Endothelial cell of umbilical vein (primary cell): ENCODE measurements around the gene FOXK1. TPM values are rescaled to one million over a fixed set of nuclear protein-coding genes. Genes with fewer than 3 reads are reported as not detected.

ENCODE experiments used
- BruUV-seq: library from RNA; stranded (reverse); fragments of 400-500 nt; replicated peaks from 2 replicates; lab custom pipeline; 2021; lab: Mats Ljungman, UMichigan
- CTCF ChIA-PET: fragments of 300-600, 350-600 bp; sonication (Branson Sonifier 250); formaldehyde crosslinking; loops from one replicate; lab custom pipeline; 2021; ENCODE audit warnings: antibody characterized with exemption, inconsistent platforms; lab: Charles Lee
- POLR2A ChIA-PET: fragments of 300-600, 350-600 bp; sonication (Branson Sonifier 250); formaldehyde crosslinking; loops from one replicate; lab custom pipeline; 2021; ENCODE audit warnings: antibody characterized with exemption, inconsistent platforms; lab: Charles Lee
- DNase-seq: peaks from one replicate; pipeline ENCODE4 v3.0.0-alpha.2; 2011; ENCODE audit warnings: low read depth, low spot score
- FAIRE-seq: peaks from 2 replicates; lab custom pipeline; 2011; peaks lifted over from hg19 to GRCh38; lab: Jason Lieb, UNC
- H2AFZ ChIP-seq: 2 replicates; pipeline ENCODE4 v1.6.0; 2012; ENCODE audit warnings: low read depth, low read length, control low read depth, inconsistent platforms
- H3K27ac ChIP-seq: 2 replicates; pipeline ENCODE4 v1.5.1; 2011; ENCODE audit warnings: low read depth, mild to moderate bottlenecking, control low read depth, low read length, moderate library complexity; ENCODE audit not compliant: insufficient read depth
- H3K27me3 ChIP-seq, 2 experiments: 2 replicates each; pipeline versions ENCODE4 v1.6.0 to v1.6.1; 2011; ENCODE audit warnings: low read length in 2 of 2, mixed read lengths in 1 of 2; ENCODE audit not compliant: control insufficient read depth in 2 of 2, insufficient read depth in 2 of 2
- H3K36me3 ChIP-seq, 2 experiments: 2 replicates in 1 of 2; 3 replicates in 1 of 2; pipeline ENCODE4 v1.5.1; 2011; ENCODE audit warnings: low read length in 2 of 2, mild to moderate bottlenecking in 1 of 2, moderate library complexity in 1 of 2; ENCODE audit not compliant: control insufficient read depth in 2 of 2, insufficient read depth in 2 of 2; ENCODE audit errors: extremely low read depth in 1 of 2
- H3K4me1 ChIP-seq: 3 replicates; pipeline ENCODE4 v1.5.1; 2011; ENCODE audit warnings: mild to moderate bottlenecking, low read length; ENCODE audit not compliant: control insufficient read depth, insufficient read depth; ENCODE audit errors: extremely low read depth
- H3K4me2 ChIP-seq: 2 replicates; pipeline ENCODE4 v1.6.1; 2011; ENCODE audit warnings: low read length, control low read depth, mixed read lengths; ENCODE audit not compliant: insufficient read depth
- H3K4me3 ChIP-seq, 3 experiments: fragments of 200-600 bp in 1 of 3; sonication (generic), shearing (Covaris generic) in 1 of 3; replicated peaks in 1 of 3; 2 replicates each; pipeline ENCODE4 v1.5.1; 2011 to 2016; ENCODE audit warnings: control low read depth in 3 of 3, low read length in 3 of 3, mild to moderate bottlenecking in 2 of 3, inconsistent platforms in 1 of 3, low read depth in 1 of 3, moderate library complexity in 1 of 3; ENCODE audit not compliant: insufficient read depth in 1 of 3
- H3K79me2 ChIP-seq: 2 replicates; pipeline ENCODE4 v1.6.0; 2012; ENCODE audit warnings: low read length, inconsistent platforms; ENCODE audit not compliant: control insufficient read depth, insufficient read depth
- H3K9ac ChIP-seq: replicated peaks from 2 replicates; pipeline ENCODE3; 2011; ENCODE audit warnings: low read length, control low read depth; ENCODE audit not compliant: insufficient read depth; ENCODE audit errors: extremely low read depth
- H3K9me1 ChIP-seq: replicated peaks from 3 replicates; pipeline ENCODE4 v1.6.0; 2011; ENCODE audit warnings: mild to moderate bottlenecking, low read length; ENCODE audit not compliant: control insufficient read depth, insufficient read depth; ENCODE audit errors: extremely low read depth
- H3K9me3 ChIP-seq: replicated peaks from 2 replicates; pipeline ENCODE4 v1.5.1; 2012; ENCODE audit warnings: low read length, inconsistent platforms; ENCODE audit not compliant: control insufficient read depth, insufficient read depth
- H4K20me1 ChIP-seq: replicated peaks from 2 replicates; pipeline ENCODE3; 2011; ENCODE audit warnings: mild to moderate bottlenecking, low read length; ENCODE audit not compliant: control insufficient read depth, insufficient read depth; ENCODE audit errors: extremely low read depth
- EZH2 ChIP-seq: IDR thresholded peaks from 2 replicates; pipeline ENCODE4 v1.6.1; 2012; ENCODE audit warnings: borderline replicate concordance, low read depth, mild to moderate bottlenecking, moderate library complexity, low read length, inconsistent platforms; ENCODE audit not compliant: severe bottlenecking
- FOS ChIP-seq: IDR thresholded peaks from 2 replicates; pipeline ENCODE4 v1.6.1; 2011; ENCODE audit warnings: mild to moderate bottlenecking, low read length, moderate library complexity, borderline replicate concordance; ENCODE audit not compliant: insufficient read depth
- GATA2 ChIP-seq: IDR thresholded peaks from 2 replicates; pipeline ENCODE4 v1.7.0; 2011; ENCODE audit warnings: low read depth, mild to moderate bottlenecking, moderate library complexity, mixed read lengths, low read length; ENCODE audit not compliant: insufficient read length, insufficient read depth
- JUN ChIP-seq: IDR thresholded peaks from 2 replicates; pipeline ENCODE4 v1.6.1; 2011; ENCODE audit warnings: borderline replicate concordance, low read depth; ENCODE audit not compliant: insufficient read length, insufficient read depth
- MYC ChIP-seq: IDR thresholded peaks from one replicate; pipeline ENCODE4 v1.6.1; 2011; ENCODE audit warnings: mild to moderate bottlenecking, low read depth, low read length
- POLR2A ChIP-seq: IDR thresholded peaks from 2 replicates; pipeline ENCODE4 v1.6.1; 2012; ENCODE audit warnings: low read depth, mild to moderate bottlenecking, control low read depth, low read length
- POLR2AphosphoS5 ChIP-seq: IDR thresholded peaks from 2 replicates; pipeline ENCODE4 v1.6.1; 2012; ENCODE audit warnings: low read depth, mild to moderate bottlenecking, control low read depth, low read length, moderate library complexity; ENCODE audit not compliant: insufficient read depth
- dilution Hi-C: fragments of 300-500 bp; cut with MboI; formaldehyde crosslinking; loops from one replicate; pipeline ENCODE4 v1.15.0; 2019; ENCODE audit warnings: low sequenced_read_pairs; ENCODE audit not compliant: extremely low pct_ligation_motif_present
- intact Hi-C: fragments of 100-400 bp; cut with micrococcal nuclease; formaldehyde crosslinking; loops from one replicate; pipeline ENCODE4 v1.10.0; 2022
- polyA plus RNA-seq, 4 experiments: library from polyadenylated mRNA; depleted of rRNA in 3 of 4; stranded (reverse) in 3 of 4; unstranded in 1 of 4; fragments of >200 nt; gene quantifications; 2 replicates each; pipeline versions ENCODE4 v1.2.1 to v1.2.3, GENCODE V29; 2011 to 2012; ENCODE audit warnings: missing spikeins in 1 of 4
- total RNA-seq: library from RNA; stranded (reverse); gene quantifications from 2 replicates; pipeline ENCODE4 v1.2.3, GENCODE V29; 2021
- TF ChIP-seq, protein P1 (sequence below): IDR thresholded peaks from 2 replicates; pipeline ENCODE4 v1.6.1; 2011; ENCODE audit not compliant: insufficient read depth, insufficient read length
- TF ChIP-seq, protein P2 (sequence below), 2 donors: IDR thresholded peaks; 1 replicate in 1 of 2; 2 replicates in 1 of 2; pipeline ENCODE4 v1.5.1; 2011; ENCODE audit warnings: low read length in 2 of 2, mild to moderate bottlenecking in 2 of 2, moderate library complexity in 2 of 2, control low read depth in 1 of 2, inconsistent platforms in 1 of 2, low read depth in 1 of 2; ENCODE audit not compliant: insufficient read depth in 1 of 2; ENCODE audit errors: extremely low read depth in 1 of 2

FOXK1 gene
- total and polyA plus RNA-seq, 2 donors (not counting 3 experiments of a cell fraction or from before 2014, with no cell fraction given), result 8.0 to 52.1 TPM

DNA sequence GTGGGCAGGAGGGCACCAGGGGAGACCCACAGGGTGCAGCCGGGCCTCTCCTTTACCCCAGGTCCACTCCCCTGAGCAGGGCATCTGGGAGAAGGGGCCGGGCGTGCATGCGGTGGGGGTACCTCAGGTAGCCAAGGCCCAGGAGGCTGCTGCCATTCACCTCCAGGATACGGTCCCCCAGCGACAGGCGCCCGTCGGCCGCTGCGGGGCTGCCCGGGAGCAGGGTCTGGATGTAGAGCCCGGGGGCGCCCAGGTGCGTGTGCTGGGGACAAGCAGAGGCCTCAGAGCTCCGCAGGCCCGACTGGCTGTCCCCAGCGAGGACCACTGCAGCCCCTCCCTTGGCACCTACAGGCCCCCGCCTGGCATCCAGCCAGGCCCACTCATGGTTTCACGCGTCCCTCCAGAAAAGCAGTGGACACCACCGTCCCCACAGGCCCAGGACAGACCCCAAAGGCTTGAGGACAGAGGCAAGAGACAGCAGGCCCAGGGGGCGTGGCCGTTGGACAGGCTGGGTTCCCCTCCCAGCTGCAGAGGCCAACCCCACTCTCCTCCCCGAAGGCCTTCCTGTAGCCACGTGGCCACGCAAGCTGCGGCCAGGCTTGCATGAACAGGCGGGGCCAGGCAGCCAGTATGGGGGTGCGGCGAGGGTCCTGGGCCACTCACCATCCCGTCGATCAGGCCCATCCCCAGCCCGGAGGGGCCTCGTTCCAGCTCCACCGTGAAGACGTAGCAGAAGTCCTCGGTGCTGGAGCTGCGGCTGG lies 117.6 kb downstream of the FOXK1 start:
- CTCF ChIA-PET, result interaction anchor here (2.2 to 9.9 kb wide), 3 partner anchors 15 to 286 kb away, joined by 7 to 104 read pairs (median 11); no protein-coding TSS in a partner anchor
- intact Hi-C loops, result no loop called here
- TF ChIP-seq FOS (no peak), POLR2A (no peak), EZH2 (no peak)
- TF ChIP-seq, protein P1, sequence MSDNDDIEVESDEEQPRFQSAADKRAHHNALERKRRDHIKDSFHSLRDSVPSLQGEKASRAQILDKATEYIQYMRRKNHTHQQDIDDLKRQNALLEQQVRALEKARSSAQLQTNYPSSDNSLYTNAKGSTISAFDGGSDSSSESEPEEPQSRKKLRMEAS, result no peak
- Histone ChIP-seq H3K4me1 (no peaks in the 10 kb centered on the region), H3K27me3 (no peaks in the 10 kb centered on the region), H2AFZ (no peak overlapping the region), H3K4me3 (no peak overlapping the region), H3K36me3 (no peaks in the 10 kb centered on the region), H3K4me2 (no peak overlapping the region), H4K20me1 (no peaks in the 10 kb centered on the region), H3K79me2 (no peaks in the 10 kb centered on the region), H3K9ac (no peak overlapping the region), H3K9me3 (no peaks in the 10 kb centered on the region), H3K9me1 (no peaks in the 10 kb centered on the region), H3K27ac (no peak overlapping the region)
- DNase-seq (no peak), FAIRE-seq (no peak)
- no TSS peak for BruUV-seq
- POLR2A ChIA-PET, result no interaction called here
- dilution Hi-C loops, result no loop called here

DNA sequence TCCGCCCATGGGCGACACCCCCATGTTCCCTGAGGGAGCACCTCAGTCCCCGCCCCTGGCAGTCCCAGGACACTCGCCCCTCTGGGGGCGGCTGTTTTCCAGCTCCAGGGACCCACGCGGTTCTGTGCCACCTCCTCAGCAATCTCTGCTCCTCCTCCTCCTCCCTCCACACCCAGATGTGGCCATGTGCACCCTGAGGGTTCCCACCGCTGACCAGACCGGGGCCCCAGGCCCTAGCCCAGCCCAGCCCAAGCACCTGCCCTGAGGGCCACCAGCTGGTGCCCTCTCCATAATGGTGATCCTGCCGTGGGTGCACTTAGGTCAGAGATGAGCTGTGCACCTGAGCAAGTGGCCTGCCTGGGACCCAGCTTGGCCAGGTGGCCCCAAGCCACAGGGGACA lies 118.4 kb downstream of the FOXK1 start:
- Histone ChIP-seq H3K9me3 (no peaks in the 10 kb centered on the region), H3K9me1 (no peaks in the 10 kb centered on the region), H3K79me2 (no peaks in the 10 kb centered on the region), H3K36me3 (no peaks in the 10 kb centered on the region), H3K27me3 (no peaks in the 10 kb centered on the region), H3K4me3 (no peak overlapping the region), H3K27ac (no peak overlapping the region), H2AFZ (no peak overlapping the region), H3K4me1 (no peaks in the 10 kb centered on the region), H3K4me2 (no peak overlapping the region), H3K9ac (no peak overlapping the region), H4K20me1 (no peaks in the 10 kb centered on the region)
- dilution Hi-C loops (no loop called here), intact Hi-C loops (no loop called here)
- ChIA-PET POLR2A (no interaction called here), CTCF (interaction anchor here (9.9 kb wide), 1 partner anchor 285 kb away, joined by 104 read pairs; no protein-coding TSS in a partner anchor)
- BruUV-seq, result no TSS peak
- no peak for DNase-seq
- TF ChIP-seq GATA2 (no peak), JUN (no peak), FOS (no peak), EZH2 (no peak), POLR2A (no peak), MYC (no peak), POLR2AphosphoS5 (no peak)
- TF ChIP-seq, protein P2, sequence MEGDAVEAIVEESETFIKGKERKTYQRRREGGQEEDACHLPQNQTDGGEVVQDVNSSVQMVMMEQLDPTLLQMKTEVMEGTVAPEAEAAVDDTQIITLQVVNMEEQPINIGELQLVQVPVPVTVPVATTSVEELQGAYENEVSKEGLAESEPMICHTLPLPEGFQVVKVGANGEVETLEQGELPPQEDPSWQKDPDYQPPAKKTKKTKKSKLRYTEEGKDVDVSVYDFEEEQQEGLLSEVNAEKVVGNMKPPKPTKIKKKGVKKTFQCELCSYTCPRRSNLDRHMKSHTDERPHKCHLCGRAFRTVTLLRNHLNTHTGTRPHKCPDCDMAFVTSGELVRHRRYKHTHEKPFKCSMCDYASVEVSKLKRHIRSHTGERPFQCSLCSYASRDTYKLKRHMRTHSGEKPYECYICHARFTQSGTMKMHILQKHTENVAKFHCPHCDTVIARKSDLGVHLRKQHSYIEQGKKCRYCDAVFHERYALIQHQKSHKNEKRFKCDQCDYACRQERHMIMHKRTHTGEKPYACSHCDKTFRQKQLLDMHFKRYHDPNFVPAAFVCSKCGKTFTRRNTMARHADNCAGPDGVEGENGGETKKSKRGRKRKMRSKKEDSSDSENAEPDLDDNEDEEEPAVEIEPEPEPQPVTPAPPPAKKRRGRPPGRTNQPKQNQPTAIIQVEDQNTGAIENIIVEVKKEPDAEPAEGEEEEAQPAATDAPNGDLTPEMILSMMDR (IDR thresholded peaks at IDR 0.05; ENCODE audit: extremely low read depth in 1 of 2, insufficient read depth in 1 of 2, low read depth in 1 of 2, low read length in 2 of 2), result no peak
- TF ChIP-seq, protein P1, result no peak
- FAIRE-seq, result no peak
